ENCODE results near the gene DOCK8.

GRCh38 chr9:219670-220365 lies 5.2 kb downstream of the DOCK8 start:
- TF ChIP-seq CTCF (IDR thresholded peaks at IDR 0.05) (no peak), POLR2A (IDR thresholded peaks at IDR 0.05) (no peak)
